HL-60/S4 (cell line): ENCODE results near the gene SLC37A3.
"Not testable (repeated sequence)": the region's sequence is repeated elsewhere in the genome, so short reads cannot be mapped to it uniquely, and the experiment has no call there.

Source experiments
- in situ Hi-C: fragments of 300-500 bp; cut with MboI; formaldehyde crosslinking; loops from 2 replicates; pipeline ENCODE4 v1.14.3; 2022; ENCODE audit warnings: low sequenced_read_pairs

The SLC37A3 gene, protein sequence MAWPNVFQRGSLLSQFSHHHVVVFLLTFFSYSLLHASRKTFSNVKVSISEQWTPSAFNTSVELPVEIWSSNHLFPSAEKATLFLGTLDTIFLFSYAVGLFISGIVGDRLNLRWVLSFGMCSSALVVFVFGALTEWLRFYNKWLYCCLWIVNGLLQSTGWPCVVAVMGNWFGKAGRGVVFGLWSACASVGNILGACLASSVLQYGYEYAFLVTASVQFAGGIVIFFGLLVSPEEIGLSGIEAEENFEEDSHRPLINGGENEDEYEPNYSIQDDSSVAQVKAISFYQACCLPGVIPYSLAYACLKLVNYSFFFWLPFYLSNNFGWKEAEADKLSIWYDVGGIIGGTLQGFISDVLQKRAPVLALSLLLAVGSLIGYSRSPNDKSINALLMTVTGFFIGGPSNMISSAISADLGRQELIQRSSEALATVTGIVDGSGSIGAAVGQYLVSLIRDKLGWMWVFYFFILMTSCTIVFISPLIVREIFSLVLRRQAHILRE

GRCh38 chr7:140397784-140398750 is at the start of gene SLC37A3:
Gene SLC37A3 (minus strand): TSS chr7:140398530. CDS start chr7:140382526, 16,004 bp downstream.
- in situ Hi-C loops: no loop called here

DNA sequence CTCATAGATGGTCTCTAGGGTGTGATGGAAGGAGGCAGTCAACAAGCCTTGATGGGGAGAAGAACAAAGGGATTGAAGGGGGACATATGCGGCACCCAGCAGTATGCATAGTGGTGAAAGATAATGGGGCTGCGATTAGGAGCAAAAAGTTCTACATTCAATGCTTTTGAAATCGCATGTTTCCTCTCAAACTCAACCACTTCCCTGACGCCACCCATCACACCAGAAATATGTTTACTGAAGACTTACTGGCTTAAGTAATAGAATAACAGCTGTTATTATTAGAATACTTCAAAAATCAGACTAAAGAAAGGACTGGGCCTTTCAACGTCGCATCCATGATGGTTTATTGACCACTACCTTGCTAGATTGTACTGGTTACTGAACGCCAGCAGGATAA is 49.5 kb upstream of the SLC37A3 start:
- in situ Hi-C loops: no loop called here

GRCh38 chr7:140446467-140446866 is 48.1 kb upstream of the SLC37A3 start:
- in situ Hi-C loops: no loop called here

- in situ Hi-C loops: no loop called here
Measured at GRCh38 chr7:140441519-140441918, 43.2 kb upstream of the SLC37A3 start.

DNA sequence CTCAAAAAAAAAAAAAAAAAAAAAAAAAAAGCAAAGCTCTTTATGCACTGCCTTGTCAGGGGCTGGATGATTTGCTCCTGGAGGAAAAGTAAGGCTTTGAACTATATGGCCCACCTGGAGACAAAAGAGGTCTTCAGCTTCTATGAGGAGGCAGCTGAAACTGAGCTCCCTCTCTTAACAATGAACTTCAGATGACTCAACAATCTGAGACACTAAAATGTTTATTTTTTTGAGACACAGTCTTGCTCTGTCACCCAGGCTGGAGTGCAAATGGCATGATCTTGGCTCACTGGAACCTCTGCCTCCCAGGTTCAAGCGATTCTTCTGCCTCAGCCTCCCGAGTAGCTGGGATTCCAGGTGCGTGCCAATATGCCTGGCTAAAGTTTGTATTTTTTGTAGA is 42.3 kb upstream of the SLC37A3 start:
- in situ Hi-C loops: no loop called here

- in situ Hi-C loops: no loop called here
Measured at GRCh38 chr7:140439359-140439758, 41.0 kb upstream of the SLC37A3 start.

DNA sequence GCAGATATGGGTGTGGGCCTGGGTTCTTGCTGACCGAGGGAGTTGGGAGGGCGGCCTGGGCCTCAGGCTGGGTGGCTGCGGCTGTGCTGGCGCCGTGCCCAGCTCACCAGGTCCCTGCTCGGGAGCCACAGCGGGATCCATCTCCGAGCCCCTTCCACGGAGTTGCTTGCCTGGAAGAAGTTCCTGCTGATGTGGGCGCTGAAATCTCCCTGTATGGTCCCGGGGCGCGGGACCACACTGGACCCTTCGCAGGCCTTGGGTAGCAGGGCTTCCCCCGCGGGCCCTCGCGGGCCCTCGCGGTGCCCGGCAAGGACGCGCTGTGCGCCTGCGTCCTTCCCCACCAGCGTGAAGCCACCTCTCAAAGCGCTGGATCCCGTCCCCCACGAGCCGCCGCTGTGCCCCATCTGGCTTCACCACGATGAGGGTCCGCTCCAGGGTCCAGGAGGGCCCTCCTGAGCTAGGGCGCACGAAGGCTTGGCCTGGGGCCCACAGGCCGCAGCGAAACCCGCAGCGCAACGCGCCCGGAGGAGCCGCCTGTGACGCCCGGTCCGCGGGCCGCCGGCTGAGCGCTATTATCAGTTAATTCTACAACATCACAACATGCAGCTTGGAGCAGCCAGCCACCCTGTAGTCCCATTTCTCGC is 37.0 kb upstream of the SLC37A3 start:
- in situ Hi-C loops: no loop called here

GRCh38 chr7:140433396-140433795 is 35.1 kb upstream of the SLC37A3 start:
- in situ Hi-C loops: no loop called here

DNA sequence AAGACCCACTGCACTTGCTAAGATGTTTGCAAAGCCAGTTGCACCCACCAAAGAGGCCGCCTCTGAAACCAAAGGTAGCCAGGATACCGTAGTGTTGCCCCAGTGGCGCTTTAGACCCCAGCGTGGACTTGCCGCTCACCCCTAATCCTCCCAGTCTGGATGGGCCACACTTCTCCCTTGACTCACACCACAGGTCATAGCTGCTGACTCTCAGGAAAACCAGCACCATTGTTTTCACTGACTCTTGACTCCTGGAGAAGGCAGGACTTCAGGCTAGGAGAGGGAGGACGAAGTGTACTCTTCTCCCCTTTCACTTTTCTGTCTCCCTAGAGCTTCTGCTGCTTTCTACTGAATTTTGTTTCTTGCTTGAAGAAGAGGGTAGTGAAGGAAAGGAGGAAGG is 27.8 kb upstream of the SLC37A3 start:
- in situ Hi-C loops: no loop called here

DNA sequence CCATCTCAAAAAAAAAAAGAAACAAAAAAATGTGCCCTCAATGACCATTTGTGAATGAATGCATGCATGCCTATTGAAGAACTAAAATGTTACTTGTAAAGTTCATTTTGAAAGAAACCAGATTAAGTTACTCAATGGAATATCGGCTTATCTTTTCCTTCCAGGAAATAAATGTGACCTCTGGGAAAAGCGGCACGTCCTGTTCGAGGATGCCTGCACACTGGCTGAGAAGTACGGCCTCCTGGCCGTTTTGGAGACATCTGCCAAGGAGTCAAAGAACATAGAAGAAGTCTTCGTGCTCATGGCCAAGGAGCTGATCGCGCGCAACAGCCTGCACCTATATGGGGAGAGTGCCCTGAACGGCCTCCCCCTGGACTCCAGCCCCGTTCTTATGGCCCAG is 27.4 kb upstream of the SLC37A3 start:
- in situ Hi-C loops: no loop called here

- in situ Hi-C loops: no loop called here
Measured at GRCh38 chr7:140423501-140423900, 25.2 kb upstream of the SLC37A3 start.

GRCh38 chr7:140421521-140421920 is 23.2 kb upstream of the SLC37A3 start:
- in situ Hi-C loops: no loop called here

DNA sequence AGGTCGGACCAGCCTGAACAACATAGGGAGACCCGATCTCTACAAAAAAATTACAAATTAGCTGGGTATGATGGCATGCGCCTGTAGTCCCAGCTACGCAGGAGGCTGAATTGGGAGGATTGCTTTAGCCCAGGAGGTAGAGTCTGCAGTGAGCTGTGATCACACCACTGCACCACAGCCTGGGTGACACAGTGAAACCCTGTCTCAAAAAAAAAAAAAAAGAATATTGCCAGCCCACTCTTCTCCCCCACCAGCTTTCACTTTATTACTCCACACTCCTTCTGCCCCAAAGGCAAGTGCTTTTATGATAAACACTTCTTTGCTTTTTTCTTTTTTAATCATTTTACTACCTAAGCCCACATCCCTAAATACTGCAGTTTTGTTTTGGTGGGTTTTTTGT is 20.3 kb upstream of the SLC37A3 start:
- in situ Hi-C loops: no loop called here

DNA sequence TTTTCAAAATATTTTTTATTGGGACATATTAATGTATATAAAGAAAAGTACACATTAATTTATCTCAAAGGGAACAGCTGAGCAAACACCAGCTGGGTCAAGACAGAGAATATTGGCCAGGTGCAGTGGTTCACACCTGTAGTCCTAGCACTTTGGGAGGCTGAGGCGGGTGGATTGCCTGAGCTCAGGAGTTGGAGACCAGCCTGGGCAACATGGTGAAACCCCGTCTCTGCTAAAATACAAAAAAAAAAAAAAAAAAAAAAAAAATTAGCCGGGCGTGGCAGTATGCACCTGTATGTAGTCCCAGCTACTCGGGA is 19.8 kb upstream of the SLC37A3 start:
- in situ Hi-C loops: not testable (repeated sequence)

DNA sequence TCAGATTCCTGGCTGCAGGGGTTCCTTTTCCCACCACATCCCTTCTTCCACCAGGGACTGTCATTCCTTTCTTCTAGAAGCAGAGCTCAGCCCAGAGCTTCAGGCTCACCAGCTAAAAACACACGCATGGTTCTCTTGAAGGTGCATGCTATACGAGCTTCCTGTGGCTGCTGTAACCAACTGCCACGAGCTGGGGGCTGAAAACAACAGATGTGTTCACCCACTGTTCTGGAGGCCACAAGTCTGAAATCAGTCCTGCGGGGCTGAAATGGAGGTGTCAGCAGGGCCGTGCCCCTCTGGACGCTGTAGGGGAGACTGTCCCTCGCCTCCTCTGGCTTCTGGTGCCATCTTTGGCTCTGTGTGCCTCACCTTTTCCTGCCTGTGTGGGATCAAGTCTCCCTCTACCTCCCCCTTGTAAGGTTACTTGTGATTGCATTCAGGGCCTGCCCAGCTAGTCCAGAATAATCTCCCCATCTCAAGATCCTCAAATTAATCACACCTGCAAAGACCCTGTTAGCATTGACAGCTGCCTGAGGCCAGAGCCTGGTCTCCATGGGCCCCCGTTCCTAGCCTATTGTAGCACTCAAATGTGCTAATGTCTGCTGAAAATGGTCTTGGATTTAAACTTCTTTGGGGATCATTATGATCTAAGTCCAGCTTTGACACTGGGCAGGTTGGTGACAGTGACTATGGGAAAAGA is 19.3 kb upstream of the SLC37A3 start:
- in situ Hi-C loops: no loop called here

- in situ Hi-C loops: no loop called here
Measured at GRCh38 chr7:140416560-140416959, 18.2 kb upstream of the SLC37A3 start.

GRCh38 chr7:140415816-140416215 is 17.5 kb upstream of the SLC37A3 start:
- in situ Hi-C loops: not testable (repeated sequence)

GRCh38 chr7:140415361-140415760 is 17.0 kb upstream of the SLC37A3 start:
- in situ Hi-C loops: no loop called here

DNA sequence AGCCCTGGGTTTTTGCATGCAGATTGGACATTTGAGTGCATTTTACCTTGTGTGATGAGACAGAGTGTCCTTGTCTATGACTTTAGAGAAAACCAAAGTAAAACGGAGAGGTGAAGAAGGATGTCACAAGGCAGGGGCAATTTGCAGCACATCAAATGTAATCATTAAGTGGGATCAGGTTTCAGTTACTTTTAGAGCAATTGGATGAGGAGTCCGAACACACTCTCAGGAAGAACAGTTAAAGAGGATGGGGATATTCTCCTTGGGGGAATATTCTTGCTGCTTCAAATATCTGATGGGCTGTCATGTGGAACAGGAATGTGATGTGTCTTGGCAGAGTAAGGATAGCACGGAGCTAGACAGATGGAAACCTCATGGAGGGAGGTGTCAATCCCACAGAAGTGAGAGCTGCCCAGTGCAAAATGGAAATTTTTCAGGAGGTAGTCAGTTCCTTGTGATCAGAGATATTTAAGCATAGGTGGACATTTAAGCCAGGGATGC is 6.3 kb upstream of the SLC37A3 start:
- in situ Hi-C loops: no loop called here

DNA sequence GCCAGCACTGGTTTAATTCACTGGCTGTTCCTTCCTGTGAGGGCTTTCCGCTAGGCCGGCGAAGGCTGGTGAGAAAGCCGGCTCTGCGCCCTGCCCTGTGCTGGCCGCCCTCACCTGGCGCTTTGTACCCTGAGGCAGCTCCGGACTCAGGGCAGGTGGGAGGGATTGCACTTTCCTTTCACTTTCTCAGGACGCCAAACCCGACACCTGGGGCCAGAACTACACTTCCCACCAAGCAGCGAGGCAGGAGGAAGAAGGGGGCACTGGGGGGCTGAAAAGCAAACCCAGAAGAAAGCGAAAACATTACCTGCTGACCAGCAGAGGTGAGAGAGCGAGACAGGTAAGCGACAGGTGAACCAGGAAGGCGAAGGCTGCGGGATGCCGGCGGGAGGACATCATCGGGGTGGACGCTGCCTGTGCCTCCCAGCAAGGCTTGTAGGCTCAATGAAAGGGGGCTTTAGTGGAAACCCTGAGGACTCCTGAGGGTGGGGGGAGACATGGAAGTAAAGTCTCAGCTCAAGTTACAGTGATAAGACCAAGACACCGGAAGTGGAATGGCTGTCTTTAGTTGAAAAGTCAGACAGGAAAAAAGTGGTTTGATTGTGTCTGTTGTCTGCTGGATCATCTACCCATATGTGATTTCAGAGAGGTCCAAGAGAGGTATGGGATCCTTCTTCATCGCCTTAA is 5.7 kb upstream of the SLC37A3 start, which contains the start of gene RAB19:
Gene RAB19 (plus strand): TSS at position 181 of the 687 bp plus-strand sequence. CDS start 3,589 bp downstream, outside the sequence.
- in situ Hi-C loops: no loop called here
